Body of pancreas (tissue), 4 donors: Measurements from ENCODE around the gene GARNL3.

Experiments
- POLR2A ChIP-seq, 3 donors: fragments of 450-650 bp; IDR thresholded peaks; one replicate each; pipeline ENCODE4 v1.6.1; 2016; ENCODE audit warnings: antibody characterized with exemption in 3 of 3, mild to moderate bottlenecking in 2 of 3
- TF ChIP-seq, protein P1 (sequence below), 7 experiments: fragments of 450-650 bp in 4 of 7; fragments of 200-600 bp in 3 of 7; sonication (generic) in 3 of 7; IDR thresholded peaks; one replicate each; pipeline ENCODE4 v1.5.1; 2016 to 2019; ENCODE audit warnings: antibody characterized with exemption in 7 of 7

DNA sequence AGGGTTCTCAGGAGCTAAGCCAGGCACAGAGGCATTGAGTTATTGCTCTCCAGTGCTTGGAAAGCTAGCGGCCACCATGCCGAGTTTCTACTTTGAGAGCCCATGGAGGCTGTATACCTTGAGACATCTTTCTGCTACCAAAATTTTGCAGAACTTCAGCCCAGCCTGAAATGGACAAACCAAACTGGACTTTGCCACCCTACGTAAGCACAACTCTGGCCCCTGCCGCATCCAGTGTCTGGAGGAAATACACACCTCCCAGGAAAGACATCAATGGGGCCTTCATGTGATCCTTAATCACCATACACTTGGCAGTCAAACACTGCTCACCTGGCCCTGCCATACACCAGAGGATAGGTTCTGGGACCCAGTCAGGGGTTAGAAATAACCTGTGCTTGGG lies 27.8 kb downstream of the GARNL3 start:
- TF ChIP-seq, protein P1, sequence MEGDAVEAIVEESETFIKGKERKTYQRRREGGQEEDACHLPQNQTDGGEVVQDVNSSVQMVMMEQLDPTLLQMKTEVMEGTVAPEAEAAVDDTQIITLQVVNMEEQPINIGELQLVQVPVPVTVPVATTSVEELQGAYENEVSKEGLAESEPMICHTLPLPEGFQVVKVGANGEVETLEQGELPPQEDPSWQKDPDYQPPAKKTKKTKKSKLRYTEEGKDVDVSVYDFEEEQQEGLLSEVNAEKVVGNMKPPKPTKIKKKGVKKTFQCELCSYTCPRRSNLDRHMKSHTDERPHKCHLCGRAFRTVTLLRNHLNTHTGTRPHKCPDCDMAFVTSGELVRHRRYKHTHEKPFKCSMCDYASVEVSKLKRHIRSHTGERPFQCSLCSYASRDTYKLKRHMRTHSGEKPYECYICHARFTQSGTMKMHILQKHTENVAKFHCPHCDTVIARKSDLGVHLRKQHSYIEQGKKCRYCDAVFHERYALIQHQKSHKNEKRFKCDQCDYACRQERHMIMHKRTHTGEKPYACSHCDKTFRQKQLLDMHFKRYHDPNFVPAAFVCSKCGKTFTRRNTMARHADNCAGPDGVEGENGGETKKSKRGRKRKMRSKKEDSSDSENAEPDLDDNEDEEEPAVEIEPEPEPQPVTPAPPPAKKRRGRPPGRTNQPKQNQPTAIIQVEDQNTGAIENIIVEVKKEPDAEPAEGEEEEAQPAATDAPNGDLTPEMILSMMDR (IDR thresholded peaks at IDR 0.05): no peak
- no peak for TF ChIP-seq POLR2A (IDR thresholded peaks at IDR 0.05)
